ENCODE measurements around the gene UTS2R.
"Not testable (repeated sequence)": the region's sequence is repeated elsewhere in the genome, so short reads cannot be mapped to it uniquely, and the experiment has no call there.

UTS2R gene

GRCh38 chr17:82334622-82335394 is 36.8 kb upstream of the UTS2R start:
- DNase-seq: peak; percentile 34

DNA sequence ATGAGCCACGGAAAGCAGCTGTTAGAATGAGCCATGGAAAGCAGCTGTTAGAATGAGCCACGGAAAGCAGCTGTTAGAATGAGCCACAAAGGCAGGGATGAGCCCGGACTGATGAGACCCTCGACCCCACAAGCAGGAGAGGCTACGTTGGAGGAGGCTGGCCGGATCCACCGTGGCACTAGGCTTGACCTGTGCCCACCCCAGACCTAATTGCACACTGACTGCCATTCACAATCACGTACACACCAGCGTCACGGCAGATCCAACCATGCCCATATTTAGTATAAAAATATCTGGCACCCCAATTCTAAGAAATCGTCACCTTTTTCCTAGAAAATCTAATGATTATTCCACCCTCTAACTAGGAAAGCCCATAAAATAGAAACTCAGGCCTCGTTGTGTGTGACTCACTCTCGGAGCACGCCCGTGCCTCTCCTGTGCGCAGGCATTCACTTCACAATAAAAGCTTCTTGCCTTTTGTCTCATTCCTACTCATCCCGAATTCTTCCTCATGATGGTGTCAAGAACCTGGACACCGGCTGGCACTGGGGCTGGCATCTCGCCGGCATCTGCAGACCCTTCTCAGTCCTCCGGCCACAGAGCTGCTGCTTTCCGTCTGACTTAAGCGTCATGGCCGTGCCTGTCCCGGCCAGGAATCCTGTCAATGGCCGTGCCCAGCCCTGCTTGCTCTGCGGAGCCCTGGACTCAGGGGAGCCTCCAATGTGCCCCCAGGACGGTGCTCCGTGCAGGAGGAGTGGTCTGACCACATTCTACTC is 32.5 kb upstream of the UTS2R start:
- no peak for DNase-seq

DNA sequence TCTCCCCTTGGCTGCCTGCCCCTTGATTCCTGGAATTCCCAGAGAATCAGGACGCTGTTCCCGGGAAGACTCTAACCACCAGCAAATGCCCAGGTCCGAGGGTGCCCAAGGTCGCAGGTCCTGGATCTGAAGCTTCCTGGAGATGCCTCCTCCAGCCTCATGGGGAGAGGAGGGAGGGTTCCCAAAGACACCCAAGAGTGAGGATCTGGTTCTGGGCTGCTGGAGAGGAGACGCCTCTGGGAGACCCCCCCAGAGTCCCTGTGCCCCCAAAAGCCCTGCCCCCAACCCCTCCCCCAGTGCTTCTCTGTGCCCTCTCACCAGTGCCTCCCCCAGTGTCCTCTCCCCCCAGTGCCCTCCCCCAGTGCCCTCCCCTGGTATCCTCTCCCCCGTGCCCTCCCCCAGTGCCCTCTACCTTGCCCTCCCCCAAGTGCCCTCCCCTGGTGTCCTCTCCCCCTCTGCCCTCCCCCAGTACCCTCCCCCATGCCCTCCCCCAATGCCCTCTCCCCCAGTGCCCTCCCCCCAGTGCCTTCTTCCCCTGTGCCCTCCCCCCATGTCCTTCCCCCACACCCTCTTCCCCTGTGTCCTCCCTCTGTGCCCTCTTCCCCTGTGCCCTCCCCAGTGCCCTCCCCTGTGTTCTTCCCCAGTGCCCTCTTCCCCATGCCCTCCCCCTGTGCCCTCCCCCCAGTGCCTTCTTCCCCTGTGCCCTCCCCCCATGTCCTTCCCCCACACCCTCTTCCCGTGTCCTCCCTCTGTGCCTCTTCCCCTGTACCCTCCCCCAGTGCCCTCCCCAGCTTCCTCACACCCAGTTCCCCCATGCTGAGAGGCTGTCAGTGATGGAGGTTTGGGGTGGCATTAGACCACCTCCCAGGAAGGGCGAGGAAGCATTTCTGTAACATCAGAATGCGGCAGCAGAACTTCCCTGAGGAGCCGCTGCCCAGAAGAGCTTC is 31.7 kb upstream of the UTS2R start:
- no peak for DNase-seq

- no peak for DNase-seq
Measured at GRCh38 chr17:82342361-82343079, 29.0 kb upstream of the UTS2R start.

- DNase-seq: peak; percentile 55
Measured at GRCh38 chr17:82343560-82343959, 28.0 kb upstream of the UTS2R start.

DNA sequence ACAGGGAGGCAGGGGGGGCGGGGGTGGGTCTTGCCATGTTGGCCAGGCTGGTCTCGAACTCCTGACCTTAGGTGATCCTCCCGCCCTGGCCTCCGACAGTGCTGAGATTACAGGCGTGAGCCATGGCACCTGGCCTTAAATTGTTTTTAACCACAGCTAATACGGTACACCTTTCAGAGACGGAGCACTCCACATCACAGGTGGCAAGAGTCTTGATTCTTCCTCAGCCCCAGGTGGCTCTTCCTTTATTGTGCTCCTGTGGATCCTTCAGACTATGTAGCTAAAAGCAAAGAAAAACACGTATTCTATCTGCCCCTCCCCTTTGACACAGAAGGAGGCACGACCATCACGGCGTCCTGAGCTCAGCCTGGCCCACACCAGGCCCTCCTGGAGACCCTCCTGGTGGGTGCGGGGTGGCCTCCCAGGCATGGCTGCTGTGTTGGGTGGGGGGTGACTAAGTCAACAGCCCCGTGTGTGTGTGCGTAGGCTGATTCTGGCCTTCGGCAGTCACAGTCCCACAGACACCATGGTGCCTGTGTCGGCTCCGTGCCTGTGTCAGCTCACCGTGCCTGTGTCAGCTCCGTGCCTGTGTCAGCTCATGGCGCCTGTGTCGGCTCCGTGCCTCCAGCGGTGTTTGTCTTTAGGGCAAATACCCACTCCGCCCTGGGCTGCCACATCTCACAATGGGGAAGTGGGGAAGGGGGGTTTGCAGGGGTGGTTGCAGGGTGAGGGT is 27.2 kb upstream of the UTS2R start:
- DNase-seq: no peak

GRCh38 chr17:82345151-82345976 is 26.2 kb upstream of the UTS2R start:
- peak; percentile 82 for DNase-seq

- peak; percentile 34 for DNase-seq
Measured at GRCh38 chr17:82346342-82347300, 24.9 kb upstream of the UTS2R start.

DNA sequence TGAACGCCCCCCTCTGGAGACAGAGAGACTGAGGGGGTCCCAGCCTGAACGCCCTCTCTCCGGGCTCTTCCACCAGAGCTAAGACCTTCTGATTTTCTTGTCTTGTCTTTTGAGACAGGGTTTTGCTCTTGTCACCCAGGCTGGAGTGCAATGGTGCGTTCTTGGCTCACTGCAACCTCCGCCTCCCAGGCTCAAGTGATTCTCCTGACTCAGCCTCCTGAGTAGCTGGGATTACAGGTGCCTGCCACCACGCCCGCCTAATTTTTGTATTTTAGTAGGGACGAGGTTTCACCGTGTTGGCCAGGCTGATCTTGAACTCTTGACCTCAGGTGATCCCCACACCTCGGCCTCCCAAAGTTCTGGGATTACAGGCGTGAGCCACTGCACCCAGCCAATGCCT is 23.6 kb upstream of the UTS2R start:
- not testable (repeated sequence) for DNase-seq

GRCh38 chr17:82348434-82348833 is 23.1 kb upstream of the UTS2R start:
- no peak for DNase-seq

DNA sequence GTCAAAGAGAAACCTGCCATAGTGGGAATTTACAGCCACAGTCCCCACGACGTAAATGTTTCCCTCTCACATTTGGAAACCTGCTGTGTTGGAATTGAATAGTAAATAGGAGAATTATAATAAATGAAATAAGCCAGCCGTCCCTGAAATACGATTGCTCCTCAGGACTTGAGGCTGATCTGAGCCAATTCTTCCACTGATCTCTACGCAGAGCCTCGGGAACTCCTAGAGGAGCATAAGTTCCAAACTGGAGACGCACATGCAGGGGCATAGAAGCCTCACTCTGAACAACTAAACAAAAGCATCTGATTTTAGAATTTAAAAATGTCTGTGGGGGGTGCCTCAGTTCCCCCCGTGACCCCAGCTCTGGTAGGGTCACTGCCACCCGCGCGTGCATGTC is 22.7 kb upstream of the UTS2R start:
- no peak for DNase-seq

DNA sequence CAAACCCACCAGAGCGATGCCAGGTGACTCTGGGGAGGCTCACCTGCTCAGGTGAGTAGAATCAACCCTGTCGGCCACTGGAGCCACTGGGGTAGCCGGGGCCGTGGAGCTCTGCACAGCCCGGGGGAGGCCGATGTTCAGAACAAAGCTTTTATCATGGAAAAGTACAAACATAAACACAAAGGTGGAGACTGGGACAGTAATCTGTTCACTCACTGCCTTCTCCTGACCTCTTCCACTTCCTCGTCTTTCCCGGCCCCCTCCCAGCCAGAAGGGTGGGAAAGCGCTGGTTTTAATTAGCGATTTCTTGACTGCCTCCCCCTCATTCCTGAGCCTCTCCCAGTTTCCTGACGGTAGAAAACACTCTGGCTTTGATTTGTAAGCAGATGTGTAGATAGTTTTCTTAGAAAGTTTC is 22.3 kb upstream of the UTS2R start:
- no peak for DNase-seq

DNA sequence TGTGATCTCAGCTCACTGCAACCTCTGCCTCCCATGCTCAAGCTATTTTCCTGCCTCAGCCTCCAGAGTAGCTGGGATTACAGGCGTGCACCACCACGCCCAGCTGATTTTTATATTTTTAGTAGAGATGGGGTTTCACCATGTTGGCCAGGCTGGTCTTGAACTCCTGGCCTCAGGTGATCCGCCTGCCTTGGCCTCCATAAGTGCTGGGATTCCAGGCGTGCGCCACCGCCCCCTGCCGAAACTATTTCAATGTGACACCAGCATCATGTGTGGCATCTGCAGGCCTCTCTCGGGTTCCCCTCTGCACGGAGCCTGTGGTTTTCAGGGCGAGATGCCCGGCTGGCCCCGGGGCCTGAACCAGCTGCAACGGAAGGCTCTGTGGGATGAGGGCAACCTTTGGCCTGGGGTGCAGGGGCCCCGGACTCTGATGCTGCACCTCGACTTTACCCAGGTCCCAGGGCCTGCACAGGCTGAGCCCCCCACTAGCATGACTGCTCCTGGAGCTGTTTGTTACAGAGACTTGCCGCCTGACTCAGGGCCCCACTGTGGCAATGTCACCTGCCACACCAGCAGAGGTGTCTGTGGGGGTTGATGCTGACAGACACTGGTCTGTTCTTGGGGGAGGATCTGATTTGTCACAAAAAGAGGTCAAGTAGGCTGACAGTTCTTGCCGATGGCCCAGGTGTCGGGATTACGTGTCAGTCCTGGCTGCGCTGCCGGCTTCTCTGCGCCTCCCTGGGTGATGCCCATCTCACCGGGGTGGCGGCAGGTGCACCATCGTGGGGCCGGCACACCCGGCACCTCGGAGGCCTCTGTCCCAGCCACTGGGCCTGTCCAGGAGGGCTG is 21.2 kb upstream of the UTS2R start:
- DNase-seq: peak; percentile 39

GRCh38 chr17:82351254-82351712 is 20.3 kb upstream of the UTS2R start:
- no peak for DNase-seq

GRCh38 chr17:82351713-82352488 is 19.7 kb upstream of the UTS2R start:
- DNase-seq: peak; percentile 94

GRCh38 chr17:82353484-82353883 is 18.1 kb upstream of the UTS2R start:
- DNase-seq: no peak

- DNase-seq: no peak
Measured at GRCh38 chr17:82354804-82355308, 16.7 kb upstream of the UTS2R start.

Data from hematopoietic multipotent progenitor cell treated with erythropoietin and hydrocortisone succinate and interleukin-3 and kit ligand, for 6 days (in vitro differentiated cells).